T-cell (primary cell): ENCODE measurements around the gene CRB1. TPM values are rescaled to one million over a fixed set of nuclear protein-coding genes. Genes with fewer than 3 reads are reported as not detected.

Source experiments
- ATAC-seq, 4 experiments: fragments of 200-7000 bp in 3 of 4; fragments of 150-1000 bp in 1 of 4; cut with Tn5 transposase; replicated peaks in 1 of 4; 1 replicate in 3 of 4; 2 replicates in 1 of 4; pipeline ENCODE4 v1.10.0; 2021; ENCODE audit warnings: moderate library complexity in 3 of 4, mild to moderate bottlenecking in 2 of 4, moderate number of reproducible peaks in 1 of 4
- CTCF ChIA-PET, 2 donors: fragments of 300-600 bp; sonication (Branson Sonifier 250); formaldehyde crosslinking; loops; one replicate each; lab custom pipeline; 2022; ENCODE audit warnings: antibody characterized with exemption in 2 of 2; lab: Charles Lee
- POLR2A ChIA-PET, 2 donors: fragments of 300-600 bp; sonication (Branson Sonifier 250); formaldehyde crosslinking; loops; one replicate each; lab custom pipeline; 2022; ENCODE audit warnings: antibody characterized with exemption in 2 of 2; lab: Charles Lee
- DNase-seq, 35 experiments: peaks; one replicate each; pipeline versions ENCODE4 v3.0.0 to v3.0.0-alpha.2; 2013 to 2023
- H3K27ac ChIP-seq: one replicate; pipeline ENCODE4 v1.5.1; 2013; ENCODE audit warnings: low read length
- H3K27me3 ChIP-seq, 2 experiments: replicated peaks in 1 of 2; 1 replicate in 1 of 2; 2 replicates in 1 of 2; pipeline versions ENCODE4 v1.6.1 to v1.7.0; 2013; ENCODE audit warnings: low read length in 1 of 2, mixed read lengths in 1 of 2; ENCODE audit not compliant: control insufficient read depth in 2 of 2, insufficient read depth in 2 of 2; ENCODE audit errors: extremely low read depth in 1 of 2
- H3K36me3 ChIP-seq, 2 donors: 1 replicate in 1 of 2; 2 replicates in 1 of 2; pipeline versions ENCODE4 v1.6.1 to v1.7.0; 2013; ENCODE audit warnings: low read length in 1 of 2; ENCODE audit not compliant: control insufficient read depth in 2 of 2, insufficient read depth in 1 of 2; ENCODE audit errors: extremely low read depth in 1 of 2
- H3K4me1 ChIP-seq, 2 experiments: 1 replicate in 1 of 2; 2 replicates in 1 of 2; pipeline versions ENCODE4 v1.6.1 to v1.7.0; 2013; ENCODE audit warnings: low read length in 2 of 2, mixed read lengths in 1 of 2; ENCODE audit not compliant: insufficient read depth in 2 of 2, control insufficient read depth in 1 of 2; ENCODE audit errors: extremely low read depth in 1 of 2
- H3K4me3 ChIP-seq, 2 donors: 1 replicate in 1 of 2; 2 replicates in 1 of 2; pipeline versions ENCODE4 v1.5.1 to v1.7.0; 2013; ENCODE audit warnings: mild to moderate bottlenecking in 2 of 2, low read length in 1 of 2, moderate library complexity in 1 of 2; ENCODE audit not compliant: control insufficient read depth in 1 of 2; ENCODE audit errors: extremely low read depth in 1 of 2
- H3K9me3 ChIP-seq: 2 replicates; pipeline ENCODE4 v1.7.0; 2013
- H3K27ac Mint-ChIP-seq, 2 donors: one replicate each; pipeline ENCODE4 v1.8.0; 2020 to 2021; ENCODE audit warnings: mild to moderate bottlenecking in 2 of 2, mixed read lengths in 2 of 2
- H3K27me3 Mint-ChIP-seq, 2 donors: one replicate each; pipeline ENCODE4 v1.8.0; 2021 to 2022; ENCODE audit warnings: mixed read lengths in 2 of 2
- H3K36me3 Mint-ChIP-seq: one replicate; pipeline ENCODE4 v1.8.0; 2021; ENCODE audit warnings: mixed read lengths
- H3K4me1 Mint-ChIP-seq, 3 donors: one replicate each; pipeline ENCODE4 v1.8.0; 2020 to 2022; ENCODE audit warnings: mixed read lengths in 3 of 3, mild to moderate bottlenecking in 1 of 3
- H3K4me3 Mint-ChIP-seq, 3 donors: one replicate each; pipeline ENCODE4 v1.8.0; 2020 to 2022; ENCODE audit warnings: mild to moderate bottlenecking in 3 of 3, mixed read lengths in 3 of 3, moderate library complexity in 3 of 3
- H3K9me3 Mint-ChIP-seq, 3 donors: one replicate each; pipeline ENCODE4 v1.8.0; 2020 to 2022; ENCODE audit warnings: mixed read lengths in 3 of 3
- WGBS: methylation state at CpG from one replicate; pipeline ENCODE4 v1.1.5; 2013; ENCODE audit warnings: missing lambda C conversion rate; ENCODE audit not compliant: insufficient coverage; 5-methylcytosine and 5-hydroxymethylcytosine counted together
- total RNA-seq, 35 experiments: library from RNA in 6 of 35; stranded (reverse) in 6 of 35; fragments of 120-200 nt in 1 of 35; gene quantifications; one replicate each; pipeline versions ENCODE4 v1.2.1 to v1.2.4 and lab custom pipeline; 2013 to 2026

The CRB1 gene
- total RNA-seq, 5 donors from 2014 or later (not counting 1 experiment from before 2014, with no cell fraction given): 0.09 to 0.47 (median 0.33) TPM

GRCh38 chr1:197264936-197265567, 3.0 kb upstream of the CRB1 start:
- DNase-seq (no peak), ATAC-seq (no peak)
- H3K36me3 Mint-ChIP-seq: no peaks in the 10 kb centered on the region
- Histone ChIP-seq H3K4me3 (no peak overlapping the region), H3K27me3 (no peaks in the 10 kb centered on the region), H3K27ac (no peak overlapping the region), H3K4me1 (no peaks in the 10 kb centered on the region), H3K36me3 (no peaks in the 10 kb centered on the region), H3K9me3 (no peaks in the 10 kb centered on the region)
- ChIA-PET POLR2A (interaction anchor here in 1 of 2 donors (0.6 kb wide), 1 partner anchor 705 kb away, joined by 4 read pairs; no protein-coding TSS in a partner anchor), CTCF (interaction anchor here in 1 of 2 donors (0.7 kb wide), 1 partner anchor 154 kb away, joined by 3 read pairs; no protein-coding TSS in a partner anchor)
- no peaks in the 10 kb centered on the region for H3K9me3 Mint-ChIP-seq
- H3K27me3 Mint-ChIP-seq: peaks cover 0 to 2% of the 10 kb centered on the region in 2 donors
- peaks cover 0 to 2% (median 0%) of the 10 kb centered on the region in 3 donors for H3K4me1 Mint-ChIP-seq
- H3K27ac Mint-ChIP-seq: no peak overlapping the region
- no peak overlapping the region for H3K4me3 Mint-ChIP-seq
- no CpG with 5 or more reads among the region's 1 CpG for WGBS

- peaks cover 0 to 5% of the 10 kb centered on the region in 2 donors for H3K27me3 Mint-ChIP-seq
- ChIA-PET POLR2A (no interaction called here), CTCF (no interaction called here)
- H3K27ac ChIP-seq: no peak overlapping the region
- ATAC-seq (no peak), DNase-seq (no peak)
- no peak overlapping the region for H3K4me3 Mint-ChIP-seq
- H3K36me3 ChIP-seq: no peaks in the 10 kb centered on the region
- H3K9me3 ChIP-seq: no peaks in the 10 kb centered on the region
- no peaks in the 10 kb centered on the region for H3K36me3 Mint-ChIP-seq
- no peaks in the 10 kb centered on the region for H3K4me1 ChIP-seq
- no peak overlapping the region for H3K4me3 ChIP-seq
- peaks cover 0 to 2% (median 0%) of the 10 kb centered on the region in 3 donors for H3K4me1 Mint-ChIP-seq
- H3K27ac Mint-ChIP-seq: no peak overlapping the region
- WGBS: 67% methylated on average over 4 of the region's 6 CpGs
- no peaks in the 10 kb centered on the region for H3K27me3 ChIP-seq
- no peaks in the 10 kb centered on the region for H3K9me3 Mint-ChIP-seq
These were observed 1.0 kb downstream of the CRB1 start for GRCh38 chr1:197269053-197269452.

GRCh38 chr1:197272791-197273190, 4.7 kb downstream of the CRB1 start:
- Histone ChIP-seq H3K4me3 (no peak overlapping the region), H3K9me3 (no peaks in the 10 kb centered on the region), H3K36me3 (no peaks in the 10 kb centered on the region), H3K4me1 (no peaks in the 10 kb centered on the region), H3K27ac (no peak overlapping the region), H3K27me3 (no peaks in the 10 kb centered on the region)
- H3K4me3 Mint-ChIP-seq: no peak overlapping the region
- no peaks in the 10 kb centered on the region for H3K36me3 Mint-ChIP-seq
- H3K27ac Mint-ChIP-seq: no peak overlapping the region
- peaks cover 0 to 4% (median 2%) of the 10 kb centered on the region in 3 donors for H3K4me1 Mint-ChIP-seq
- H3K27me3 Mint-ChIP-seq: peaks cover 0 to 3% of the 10 kb centered on the region in 2 donors
- ChIA-PET CTCF (no interaction called here), POLR2A (no interaction called here)
- no peak for ATAC-seq
- DNase-seq: no peak
- H3K9me3 Mint-ChIP-seq: no peaks in the 10 kb centered on the region

GRCh38 chr1:197277166-197277565, 9.1 kb downstream of the CRB1 start:
- no peaks in the 10 kb centered on the region for H3K27me3 ChIP-seq
- H3K9me3 ChIP-seq: no peaks in the 10 kb centered on the region
- POLR2A ChIA-PET: no interaction called here
- H3K36me3 ChIP-seq: no peaks in the 10 kb centered on the region
- H3K27ac ChIP-seq: no peak overlapping the region
- H3K4me1 ChIP-seq: no peaks in the 10 kb centered on the region
- ATAC-seq: no peak
- Mint-ChIP-seq H3K27me3 (peaks cover 0 to 11% of the 10 kb centered on the region in 2 donors), H3K27ac (no peak overlapping the region), H3K36me3 (no peaks in the 10 kb centered on the region), H3K4me3 (no peak overlapping the region), H3K9me3 (no peaks in the 10 kb centered on the region), H3K4me1 (peaks cover 0 to 4% (median 0%) of the 10 kb centered on the region in 3 donors)
- WGBS: no CpG with 5 or more reads among the region's 3 CpGs
- CTCF ChIA-PET: no interaction called here
- H3K4me3 ChIP-seq: no peak overlapping the region
- no peak for DNase-seq

- peaks cover 8 to 17% of the 10 kb centered on the region in 2 donors for H3K27me3 Mint-ChIP-seq
- no peaks in the 10 kb centered on the region for H3K36me3 Mint-ChIP-seq
- no peak overlapping the region for H3K27ac ChIP-seq
- no peak overlapping the region for H3K4me3 Mint-ChIP-seq
- H3K4me1 Mint-ChIP-seq: peaks cover 0 to 3% (median 0%) of the 10 kb centered on the region in 3 donors
- 100% methylated on average over 1 of the region's 3 CpGs for WGBS
- ATAC-seq: no peak
- H3K4me1 ChIP-seq: peaks cover 0 to 5% of the 10 kb centered on the region in 2 experiments
- no peak overlapping the region for H3K27ac Mint-ChIP-seq
- CTCF ChIA-PET: no interaction called here
- no peaks in the 10 kb centered on the region for H3K9me3 ChIP-seq
- POLR2A ChIA-PET: no interaction called here
- no peak for DNase-seq
- no peaks in the 10 kb centered on the region for H3K36me3 ChIP-seq
- H3K4me3 ChIP-seq: no peak overlapping the region
- no peaks in the 10 kb centered on the region for H3K27me3 ChIP-seq
- no peaks in the 10 kb centered on the region for H3K9me3 Mint-ChIP-seq
These were observed 16.3 kb downstream of the CRB1 start for GRCh38 chr1:197284325-197284724.

- CTCF ChIA-PET: interaction anchor here in 1 of 2 donors (0.7 kb wide), 1 partner anchor 96 kb away, joined by 6 read pairs; no protein-coding TSS in a partner anchor
- 70% methylated on average over 1 of the region's 2 CpGs for WGBS
These were observed 16.9 kb downstream of the CRB1 start for GRCh38 chr1:197284966-197285365.

More at GRCh38 chr1:197284966-197285365, 16.9 kb downstream of the CRB1 start:
- H3K4me1 ChIP-seq: peaks cover 0 to 5% of the 10 kb centered on the region in 2 experiments
- Mint-ChIP-seq H3K36me3 (no peaks in the 10 kb centered on the region), H3K4me3 (no peak overlapping the region), H3K27me3 (peaks cover 9 to 17% of the 10 kb centered on the region in 2 donors), H3K27ac (no peak overlapping the region), H3K4me1 (peaks cover 0 to 3% (median 1%) of the 10 kb centered on the region in 3 donors), H3K9me3 (no peaks in the 10 kb centered on the region)
- H3K27ac ChIP-seq: no peak overlapping the region
- no peaks in the 10 kb centered on the region for H3K27me3 ChIP-seq
- POLR2A ChIA-PET: no interaction called here
- DNase-seq: no peak
- H3K9me3 ChIP-seq: no peaks in the 10 kb centered on the region
- ATAC-seq: no peak
- no peaks in the 10 kb centered on the region for H3K36me3 ChIP-seq
- no peak overlapping the region for H3K4me3 ChIP-seq
